CD14-positive monocyte (primary cell): ENCODE measurements around the gene ELOVL6. TPM values are rescaled to one million over a fixed set of nuclear protein-coding genes. Genes with fewer than 3 reads are reported as not detected.

Experiments used
- DNase-seq, 3 donors: peaks; one replicate each; pipeline ENCODE4 v3.0.0-alpha.2; 2011 to 2022
- H2AFZ ChIP-seq: 2 replicates; pipeline ENCODE4 v1.6.0; 2012; ENCODE audit warnings: mild to moderate bottlenecking, low read depth, low read length, inconsistent platforms; ENCODE audit not compliant: insufficient read depth, poor library complexity, severe bottlenecking
- H3K27ac ChIP-seq, 2 donors: 1 replicate in 1 of 2; 2 replicates in 1 of 2; pipeline ENCODE4 v1.5.1; 2012 to 2013; ENCODE audit warnings: low read length in 2 of 2, control low read depth in 1 of 2, inconsistent platforms in 1 of 2, low read depth in 1 of 2, mild to moderate bottlenecking in 1 of 2
- H3K27me3 ChIP-seq, 2 donors: one replicate each; pipeline versions ENCODE4 v1.6.0 to v1.6.1; 2011 to 2013; ENCODE audit warnings: low read length in 2 of 2; ENCODE audit not compliant: control insufficient read depth in 2 of 2, insufficient read depth in 2 of 2
- H3K36me3 ChIP-seq, 2 donors: replicated peaks in 1 of 2; 1 replicate in 1 of 2; 2 replicates in 1 of 2; pipeline versions ENCODE4 v1.5.1 to v1.6.1; 2012 to 2013; ENCODE audit warnings: low read length in 2 of 2, control low read depth in 1 of 2, inconsistent platforms in 1 of 2, mild to moderate bottlenecking in 1 of 2; ENCODE audit not compliant: insufficient read depth in 2 of 2, control insufficient read depth in 1 of 2
- H3K4me1 ChIP-seq, 2 donors: 1 replicate in 1 of 2; 2 replicates in 1 of 2; pipeline versions ENCODE4 v1.5.1 to v1.6.1; 2012 to 2013; ENCODE audit warnings: low read length in 2 of 2, control low read depth in 1 of 2, inconsistent platforms in 1 of 2, mild to moderate bottlenecking in 1 of 2, moderate library complexity in 1 of 2; ENCODE audit not compliant: insufficient read depth in 2 of 2, control insufficient read depth in 1 of 2
- H3K4me2 ChIP-seq: replicated peaks from 2 replicates; pipeline ENCODE3; 2012; ENCODE audit warnings: low read length, moderate library complexity, mild to moderate bottlenecking; ENCODE audit not compliant: poor library complexity, severe bottlenecking; ENCODE audit errors: extremely low read depth
- H3K4me3 ChIP-seq, 3 experiments: fragments of 200-600 bp in 1 of 3; sonication (generic) in 1 of 3; replicated peaks in 1 of 3; 1 replicate in 2 of 3; 2 replicates in 1 of 3; pipeline ENCODE4 v1.5.1; 2011 to 2013; ENCODE audit warnings: low read length in 3 of 3, mild to moderate bottlenecking in 3 of 3, control low read depth in 2 of 3, low read depth in 2 of 3, inconsistent platforms in 1 of 3, moderate library complexity in 1 of 3
- H3K79me2 ChIP-seq: 2 replicates; pipeline ENCODE4 v1.6.0; 2012; ENCODE audit warnings: mild to moderate bottlenecking, control low read depth, inconsistent platforms, low read length, moderate library complexity; ENCODE audit not compliant: insufficient read depth
- H3K9ac ChIP-seq: 2 replicates; pipeline ENCODE4 v1.6.0; 2017; ENCODE audit warnings: low read length, mild to moderate bottlenecking; ENCODE audit not compliant: insufficient read depth, poor library complexity, severe bottlenecking
- H3K9me3 ChIP-seq, 2 donors: replicated peaks in 1 of 2; 1 replicate in 1 of 2; 2 replicates in 1 of 2; pipeline versions ENCODE4 v1.5.1 to v1.6.1; 2012 to 2013; ENCODE audit warnings: low read length in 2 of 2, control low read depth in 1 of 2; ENCODE audit not compliant: control insufficient read depth in 1 of 2, insufficient read depth in 1 of 2
- H4K20me1 ChIP-seq: 2 replicates; pipeline ENCODE4 v1.6.0; 2012; ENCODE audit warnings: mild to moderate bottlenecking, low read length, control low read depth, moderate library complexity; ENCODE audit not compliant: insufficient read depth
- H3K27ac Mint-ChIP-seq, 7 donors: one replicate each; pipeline ENCODE4 v1.8.0; 2020; ENCODE audit warnings: mild to moderate bottlenecking in 7 of 7, mixed read lengths in 7 of 7, moderate library complexity in 6 of 7, inconsistent platforms in 2 of 7
- H3K27me3 Mint-ChIP-seq, 3 donors: one replicate each; pipeline ENCODE4 v1.8.0; 2021 to 2022; ENCODE audit warnings: low read depth in 3 of 3, mild to moderate bottlenecking in 3 of 3, mixed read lengths in 3 of 3, moderate library complexity in 3 of 3, inconsistent platforms in 1 of 3
- H3K36me3 Mint-ChIP-seq, 2 donors: one replicate each; pipeline ENCODE4 v1.8.0; 2020; ENCODE audit warnings: mixed read lengths in 2 of 2, inconsistent platforms in 1 of 2, mild to moderate bottlenecking in 1 of 2
- H3K4me1 Mint-ChIP-seq: one replicate; pipeline ENCODE4 v1.8.0; 2020; ENCODE audit warnings: mild to moderate bottlenecking, mixed read lengths
- H3K4me3 Mint-ChIP-seq, 2 donors: one replicate each; pipeline ENCODE4 v1.8.0; 2020; ENCODE audit warnings: mild to moderate bottlenecking in 2 of 2, mixed read lengths in 2 of 2, moderate library complexity in 1 of 2
- H3K9me3 Mint-ChIP-seq, 7 donors: one replicate each; pipeline ENCODE4 v1.8.0; 2020 to 2022; ENCODE audit warnings: mixed read lengths in 7 of 7, mild to moderate bottlenecking in 6 of 7, moderate library complexity in 6 of 7, inconsistent platforms in 2 of 7
- WGBS: methylation state at CpG from one replicate; pipeline ENCODE4 v1.1.5; 2013; ENCODE audit warnings: missing lambda C conversion rate; ENCODE audit not compliant: insufficient coverage; 5-methylcytosine and 5-hydroxymethylcytosine counted together
- intact Hi-C, 2 donors: fragments of 100-400 bp; cut with micrococcal nuclease; formaldehyde crosslinking; loops; one replicate each; pipeline versions ENCODE4 v1.15.0 to v1.15.1; 2023
- polyA plus RNA-seq, 3 donors: library from polyadenylated mRNA; depleted of rRNA in 1 of 3; unstranded in 2 of 3; stranded (reverse) in 1 of 3; fragments of 300-500 nt in 2 of 3; fragments of >200 nt in 1 of 3; fragmentation: Illumina TruSeq in 2 of 3; gene quantifications; 1 replicate in 2 of 3; 2 replicates in 1 of 3; pipeline ENCODE4 v1.2.3, GENCODE V29; 2012 to 2021
- TF ChIP-seq, protein P1 (sequence below): fragments of 200-600 bp; IDR thresholded peaks from one replicate; pipeline ENCODE4 v1.8.0; 2022; ENCODE audit warnings: antibody characterized with exemption, mild to moderate bottlenecking

The ELOVL6 gene
- polyA plus RNA-seq, 3 donors, result 0.11 to 0.19 TPM; not detected in 1

DNA sequence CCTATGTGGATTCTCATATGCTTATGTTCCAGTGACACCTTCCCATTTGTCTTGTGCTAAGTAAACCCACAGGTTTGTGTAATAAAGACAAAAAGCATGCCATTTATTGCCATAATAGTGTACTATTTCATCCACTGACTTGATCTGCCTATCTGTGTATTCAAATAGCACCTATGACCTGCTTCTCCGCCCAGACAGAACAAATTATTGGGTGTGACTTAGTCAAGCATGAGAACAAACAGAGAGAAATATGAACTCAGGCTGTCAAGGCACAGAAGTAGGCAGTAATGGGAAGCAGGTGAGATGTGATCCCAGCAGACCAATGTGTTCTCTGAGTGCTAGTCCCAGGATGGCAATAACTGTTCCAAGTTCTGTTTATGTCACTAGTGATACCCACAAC, 25.4 kb downstream of the ELOVL6 start:
- H3K4me1 Mint-ChIP-seq, result no peaks in the 10 kb centered on the region
- 100% methylated on average over 1 of the region's 1 CpG for WGBS

DNA sequence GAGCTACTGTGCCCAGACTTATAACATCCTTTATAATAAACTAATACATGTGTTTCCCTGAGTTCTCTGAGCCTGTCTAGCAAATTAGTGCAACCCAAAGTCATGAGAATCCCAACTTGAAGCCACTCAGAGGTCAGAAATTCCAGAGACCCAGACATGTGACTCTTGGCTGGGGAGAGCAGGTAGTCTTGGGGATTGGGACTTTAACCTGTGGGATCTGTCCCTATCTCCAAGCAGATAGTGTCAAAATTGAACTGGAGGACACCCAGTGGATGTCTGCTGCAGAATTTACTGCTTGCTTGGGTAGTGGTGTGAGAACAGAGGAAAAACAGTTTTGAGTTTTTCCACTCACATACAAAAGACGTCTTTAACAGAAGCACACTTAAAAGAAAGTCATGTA, 26.4 kb downstream of the ELOVL6 start:
- H3K4me3 Mint-ChIP-seq, result no peak overlapping the region

More for the DNA sequence above, 25.4 kb downstream of the ELOVL6 start:
- TF ChIP-seq, protein P1, sequence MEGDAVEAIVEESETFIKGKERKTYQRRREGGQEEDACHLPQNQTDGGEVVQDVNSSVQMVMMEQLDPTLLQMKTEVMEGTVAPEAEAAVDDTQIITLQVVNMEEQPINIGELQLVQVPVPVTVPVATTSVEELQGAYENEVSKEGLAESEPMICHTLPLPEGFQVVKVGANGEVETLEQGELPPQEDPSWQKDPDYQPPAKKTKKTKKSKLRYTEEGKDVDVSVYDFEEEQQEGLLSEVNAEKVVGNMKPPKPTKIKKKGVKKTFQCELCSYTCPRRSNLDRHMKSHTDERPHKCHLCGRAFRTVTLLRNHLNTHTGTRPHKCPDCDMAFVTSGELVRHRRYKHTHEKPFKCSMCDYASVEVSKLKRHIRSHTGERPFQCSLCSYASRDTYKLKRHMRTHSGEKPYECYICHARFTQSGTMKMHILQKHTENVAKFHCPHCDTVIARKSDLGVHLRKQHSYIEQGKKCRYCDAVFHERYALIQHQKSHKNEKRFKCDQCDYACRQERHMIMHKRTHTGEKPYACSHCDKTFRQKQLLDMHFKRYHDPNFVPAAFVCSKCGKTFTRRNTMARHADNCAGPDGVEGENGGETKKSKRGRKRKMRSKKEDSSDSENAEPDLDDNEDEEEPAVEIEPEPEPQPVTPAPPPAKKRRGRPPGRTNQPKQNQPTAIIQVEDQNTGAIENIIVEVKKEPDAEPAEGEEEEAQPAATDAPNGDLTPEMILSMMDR, result no peak
- Mint-ChIP-seq H3K36me3 (no peaks in the 10 kb centered on the region), H3K4me3 (no peak overlapping the region), H3K9me3 (peaks cover 0 to 2% (median 0%) of the 10 kb centered on the region in 7 donors), H3K27ac (no peak overlapping the region), H3K27me3 (no peaks in the 10 kb centered on the region)
- DNase-seq, result no peak
- no peak overlapping the region for H2AFZ ChIP-seq
- no peaks in the 10 kb centered on the region for H3K4me1 ChIP-seq
- H3K9ac ChIP-seq, result no peak overlapping the region
- H3K4me2 ChIP-seq, result no peak overlapping the region
- H3K9me3 ChIP-seq, result no peaks in the 10 kb centered on the region
- intact Hi-C loops, result no loop called here
- no peaks in the 10 kb centered on the region for H3K27me3 ChIP-seq
- H3K79me2 ChIP-seq, result no peaks in the 10 kb centered on the region
- H3K27ac ChIP-seq, result no peak overlapping the region
- no peaks in the 10 kb centered on the region for H4K20me1 ChIP-seq
- H3K36me3 ChIP-seq, result no peaks in the 10 kb centered on the region
- H3K4me3 ChIP-seq, result no peak overlapping the region

More for the DNA sequence above, 26.4 kb downstream of the ELOVL6 start:
- TF ChIP-seq, protein P1, result no peak
- H3K4me1 Mint-ChIP-seq, result no peaks in the 10 kb centered on the region
- Histone ChIP-seq H4K20me1 (no peaks in the 10 kb centered on the region), H3K4me2 (no peak overlapping the region), H2AFZ (no peak overlapping the region), H3K4me1 (no peaks in the 10 kb centered on the region), H3K9ac (no peak overlapping the region), H3K9me3 (no peaks in the 10 kb centered on the region), H3K27ac (no peak overlapping the region), H3K36me3 (no peaks in the 10 kb centered on the region), H3K79me2 (no peaks in the 10 kb centered on the region), H3K4me3 (no peak overlapping the region), H3K27me3 (no peaks in the 10 kb centered on the region)
- H3K27me3 Mint-ChIP-seq, result no peaks in the 10 kb centered on the region
- WGBS, result no CpG with 5 or more reads among the region's 1 CpG
- no peaks in the 10 kb centered on the region for H3K36me3 Mint-ChIP-seq
- H3K9me3 Mint-ChIP-seq, result peaks cover 0 to 2% (median 0%) of the 10 kb centered on the region in 7 donors
- peak overlapping the region in 2 of 7 donors; percentile 5 to 69 for H3K27ac Mint-ChIP-seq
- DNase-seq, result no peak
- intact Hi-C loops, result no loop called here
